T-helper 1 cell treated with Interleukin-12 subunit alpha and Interleukin-12 subunit beta and Interleukin-4 antibody, amounts not matched to agents 30 ng/mL and 1 ng/mL, for 36 hours (primary cell): ENCODE measurements around the gene MYO1A. TPM values are rescaled to one million over a fixed set of nuclear protein-coding genes. Genes with fewer than 3 reads are reported as not detected.
"Not testable (repeated sequence)": the region's sequence is repeated elsewhere in the genome, so short reads cannot be mapped to it uniquely, and the experiment has no call there.

ENCODE experiments used
- intact Hi-C: fragments of 100-400 bp; cut with micrococcal nuclease; formaldehyde crosslinking; loops from one replicate; pipeline ENCODE4 v1.15.1; 2024
- total RNA-seq: library from RNA; stranded (reverse); gene quantifications from 2 replicates; pipeline ENCODE4 v1.2.3, GENCODE V29; 2022

MYO1A gene
- total RNA-seq, 1 donor from 2014 or later: 1.5 TPM

- intact Hi-C loops: no loop called here
These were observed 53.0 kb downstream of the MYO1A start for GRCh38 chr12:56996793-56997545.

GRCh38 chr12:56995930-56996496, 53.9 kb downstream of the MYO1A start:
- intact Hi-C loops: no loop called here

- intact Hi-C loops: no loop called here
These were observed 54.6 kb downstream of the MYO1A start for GRCh38 chr12:56995201-56995929.

GRCh38 chr12:56994231-56994746, 55.6 kb downstream of the MYO1A start:
- intact Hi-C loops: no loop called here

- intact Hi-C loops: no loop called here
These were observed 56.6 kb downstream of the MYO1A start for GRCh38 chr12:56993346-56993745.

- intact Hi-C loops: no loop called here
These were observed 58.3 kb downstream of the MYO1A start for GRCh38 chr12:56991319-56992246.

GRCh38 chr12:56990648-56991318, 59.1 kb downstream of the MYO1A start:
- intact Hi-C loops: no loop called here

GRCh38 chr12:56989861-56990610, 59.9 kb downstream of the MYO1A start:
- intact Hi-C loops: no loop called here

- intact Hi-C loops: no loop called here
These were observed 61.7 kb downstream of the MYO1A start for GRCh38 chr12:56988207-56988739.

- intact Hi-C loops: loop anchor here (1.0 kb wide), 3 partner anchors 12 to 230 kb away; no protein-coding TSS in a partner anchor
These were observed 62.3 kb downstream of the MYO1A start for GRCh38 chr12:56987551-56988053.

- intact Hi-C loops: loop anchor here (1.0 kb wide), 3 partner anchors 12 to 230 kb away; no protein-coding TSS in a partner anchor
These were observed 62.9 kb downstream of the MYO1A start for GRCh38 chr12:56987011-56987410.

- intact Hi-C loops: not testable (repeated sequence)
These were observed 64.2 kb downstream of the MYO1A start for GRCh38 chr12:56985714-56986113.

GRCh38 chr12:56983386-56983785, 66.5 kb downstream of the MYO1A start:
- intact Hi-C loops: no loop called here

- intact Hi-C loops: not testable (repeated sequence)
These were observed 67.2 kb downstream of the MYO1A start for GRCh38 chr12:56982578-56983236.

GRCh38 chr12:56980941-56981530, 68.9 kb downstream of the MYO1A start:
- intact Hi-C loops: no loop called here

- intact Hi-C loops: no loop called here
These were observed 69.7 kb downstream of the MYO1A start for GRCh38 chr12:56980268-56980667.

- intact Hi-C loops: no loop called here
These were observed 70.3 kb downstream of the MYO1A start for GRCh38 chr12:56979628-56980027.
